NOMO-1 (cell line): ENCODE data around the gene MEA1.
A peak's percentile ranks its signal among the peaks of the same experiment; 100 is the strongest.
"Not testable (repeated sequence)": the region's sequence is repeated elsewhere in the genome, so short reads cannot be mapped to it uniquely, and the experiment has no call there.

Experiments used
- DNase-seq, 2 experiments: peaks; one replicate each; lab custom pipeline; 2025; ENCODE audit not compliant: unreplicated experiment in 2 of 2; lab: John Stamatoyannopoulos, UW

MEA1 gene

GRCh38 chr6:43013843-43014433, at the start of gene MEA1, which contains the start of gene KLHDC3:
TSS of gene MEA1 (minus strand) at chr6:43013946. CDS start at chr6:43013813, 133 bp downstream.
TSS of gene KLHDC3 (plus strand) at chr6:43014249. CDS start at chr6:43017193, 2,944 bp downstream.
- peak; percentile 99 to 100 for DNase-seq

GRCh38 chr6:43062818-43063217, 49.1 kb upstream of the MEA1 start:
- no peak for DNase-seq

GRCh38 chr6:43061861-43062260, 48.1 kb upstream of the MEA1 start:
- DNase-seq, result no peak

GRCh38 chr6:43060755-43061633, 47.2 kb upstream of the MEA1 start:
- no peak for DNase-seq

GRCh38 chr6:43060034-43060754, 46.4 kb upstream of the MEA1 start:
- DNase-seq, result no peak

GRCh38 chr6:43059168-43060033, 45.7 kb upstream of the MEA1 start, which contains the start of the genes KLC4 and MRPL2:
TSS of gene KLC4 (plus strand) at chr6:43059631. CDS start at chr6:43061336, 1,705 bp downstream.
TSS of gene MRPL2 (minus strand) at chr6:43059434. CDS start at chr6:43059381, 53 bp downstream.
- peak; percentile 98 to 99 for DNase-seq

- peak in 1 of 2 experiments; percentile 14 for DNase-seq
Measured at GRCh38 chr6:43058531-43058930, 44.8 kb upstream of the MEA1 start.

GRCh38 chr6:43055966-43056365, 42.2 kb upstream of the MEA1 start:
- DNase-seq, result no peak

- DNase-seq, result no peak
Measured at GRCh38 chr6:43054206-43054943, 40.6 kb upstream of the MEA1 start.

GRCh38 chr6:43053545-43054205, 39.9 kb upstream of the MEA1 start, which contains the start of gene CUL7:
TSS of gene CUL7 (minus strand) at chr6:43053851. CDS start at chr6:43052788, 1,063 bp downstream.
- peak; percentile 93 to 94 for DNase-seq

- DNase-seq, result peak in 1 of 2 experiments; percentile 9
Measured at GRCh38 chr6:43052842-43053544, 39.2 kb upstream of the MEA1 start.

GRCh38 chr6:43052225-43052841, 38.6 kb upstream of the MEA1 start:
- DNase-seq, result no peak

GRCh38 chr6:43050981-43051380, 37.2 kb upstream of the MEA1 start:
- no peak for DNase-seq

- no peak for DNase-seq
Measured at GRCh38 chr6:43047998-43048397, 34.3 kb upstream of the MEA1 start.

GRCh38 chr6:43045371-43045930, 31.7 kb upstream of the MEA1 start:
- no peak for DNase-seq

GRCh38 chr6:43043310-43043709, 29.6 kb upstream of the MEA1 start:
- DNase-seq, result no peak

GRCh38 chr6:43041475-43041874, 27.7 kb upstream of the MEA1 start:
- DNase-seq, result not testable (repeated sequence)
